ENCODE results near the gene SIDT1.

The SIDT1 gene

GRCh38 chr3:113546414-113546893 is 14.1 kb downstream of the SIDT1 start:
- DNase-seq, result no peak

GRCh38 chr3:113548501-113548900 is 16.1 kb downstream of the SIDT1 start:
- DNase-seq, result no peak

GRCh38 chr3:113551820-113552219 is 19.5 kb downstream of the SIDT1 start:
- no peak for DNase-seq

- no peak for DNase-seq
Measured at GRCh38 chr3:113552851-113553250, 20.5 kb downstream of the SIDT1 start.

- no peak for DNase-seq
Measured at GRCh38 chr3:113555138-113555537, 22.8 kb downstream of the SIDT1 start.

- DNase-seq, result no peak
Measured at GRCh38 chr3:113556316-113556945, 24.1 kb downstream of the SIDT1 start.

GRCh38 chr3:113556946-113557335 is 24.6 kb downstream of the SIDT1 start:
- no peak for DNase-seq

GRCh38 chr3:113557374-113557773 is 25.0 kb downstream of the SIDT1 start:
- DNase-seq, result no peak

GRCh38 chr3:113559009-113559408 is 26.7 kb downstream of the SIDT1 start:
- DNase-seq, result no peak

GRCh38 chr3:113560271-113560670 is 27.9 kb downstream of the SIDT1 start:
- no peak for DNase-seq

GRCh38 chr3:113560831-113561623 is 28.7 kb downstream of the SIDT1 start:
- DNase-seq, result peak in 1 of 2 experiments; percentile 22

- no peak for DNase-seq
Measured at GRCh38 chr3:113565555-113565954, 33.2 kb downstream of the SIDT1 start.

- DNase-seq, result no peak
Measured at GRCh38 chr3:113570158-113570557, 37.8 kb downstream of the SIDT1 start.

- DNase-seq, result no peak
Measured at GRCh38 chr3:113571360-113571759, 39.0 kb downstream of the SIDT1 start.

- DNase-seq, result no peak
Measured at GRCh38 chr3:113573728-113574127, 41.4 kb downstream of the SIDT1 start.

- no peak for DNase-seq
Measured at GRCh38 chr3:113574213-113574612, 41.9 kb downstream of the SIDT1 start.

- peak; percentile 10 to 52 for DNase-seq
Measured at GRCh38 chr3:113575206-113575605, 42.9 kb downstream of the SIDT1 start.

GRCh38 chr3:113585228-113585627 is 52.9 kb downstream of the SIDT1 start:
- DNase-seq, result no peak

GRCh38 chr3:113585720-113586119 is 53.4 kb downstream of the SIDT1 start:
- DNase-seq, result no peak

GRCh38 chr3:113588806-113589205 is 56.5 kb downstream of the SIDT1 start:
- no peak for DNase-seq

GRCh38 chr3:113589971-113590370 is 57.6 kb downstream of the SIDT1 start:
- no peak for DNase-seq

- DNase-seq, result no peak
Measured at GRCh38 chr3:113590983-113591382, 58.6 kb downstream of the SIDT1 start.

- peak in 1 of 2 experiments; percentile 31 for DNase-seq
Measured at GRCh38 chr3:113594066-113594465, 61.7 kb downstream of the SIDT1 start.

GRCh38 chr3:113597596-113598354 is 65.4 kb downstream of the SIDT1 start:
- DNase-seq, result no peak
